ENCODE measurements around the gene GRIPAP1. TPM values are rescaled to one million over a fixed set of nuclear protein-coding genes. Genes with fewer than 3 reads are reported as not detected.

GRIPAP1 gene
- total RNA-seq, 4 donors from 2014 or later = 8.6 to 19.3 (median 10.1) TPM

DNA sequence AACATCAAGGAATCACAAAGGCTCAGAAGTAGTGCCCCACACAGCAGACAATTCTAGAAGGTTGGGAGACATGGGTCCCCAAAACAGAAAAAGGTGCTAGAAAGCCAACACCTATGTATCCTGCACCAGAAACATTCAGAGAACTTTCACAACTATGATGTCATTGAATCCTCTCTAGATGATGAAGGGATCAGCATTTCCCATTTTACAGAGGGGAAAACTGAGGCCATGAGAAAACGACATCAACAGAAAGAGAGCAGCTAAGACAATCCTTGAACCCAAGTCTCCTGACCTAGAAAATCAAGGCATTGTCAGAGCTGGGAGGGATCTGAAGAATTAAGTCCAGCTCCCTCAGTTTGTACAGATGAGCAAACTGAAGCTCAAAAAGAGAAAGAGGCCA lies 33.7 kb downstream of the GRIPAP1 start:
- no peak overlapping the region for H3K27ac ChIP-seq
- no peaks in the 10 kb centered on the region for H3K9me3 ChIP-seq
- H3K4me3 ChIP-seq = no peak overlapping the region
- no peaks in the 10 kb centered on the region for H3K36me3 ChIP-seq
- intact Hi-C loops (cut with DNase I; ENCODE audit: low total_unique reads) (no loop called here), in situ Hi-C loops (cut with MboI; ENCODE audit: low sequenced_read_pairs in 4 of 4) (no loop called here)
- no peak for ATAC-seq
- H3K4me1 ChIP-seq = no peaks in the 10 kb centered on the region
- TF ChIP-seq, protein P1, sequence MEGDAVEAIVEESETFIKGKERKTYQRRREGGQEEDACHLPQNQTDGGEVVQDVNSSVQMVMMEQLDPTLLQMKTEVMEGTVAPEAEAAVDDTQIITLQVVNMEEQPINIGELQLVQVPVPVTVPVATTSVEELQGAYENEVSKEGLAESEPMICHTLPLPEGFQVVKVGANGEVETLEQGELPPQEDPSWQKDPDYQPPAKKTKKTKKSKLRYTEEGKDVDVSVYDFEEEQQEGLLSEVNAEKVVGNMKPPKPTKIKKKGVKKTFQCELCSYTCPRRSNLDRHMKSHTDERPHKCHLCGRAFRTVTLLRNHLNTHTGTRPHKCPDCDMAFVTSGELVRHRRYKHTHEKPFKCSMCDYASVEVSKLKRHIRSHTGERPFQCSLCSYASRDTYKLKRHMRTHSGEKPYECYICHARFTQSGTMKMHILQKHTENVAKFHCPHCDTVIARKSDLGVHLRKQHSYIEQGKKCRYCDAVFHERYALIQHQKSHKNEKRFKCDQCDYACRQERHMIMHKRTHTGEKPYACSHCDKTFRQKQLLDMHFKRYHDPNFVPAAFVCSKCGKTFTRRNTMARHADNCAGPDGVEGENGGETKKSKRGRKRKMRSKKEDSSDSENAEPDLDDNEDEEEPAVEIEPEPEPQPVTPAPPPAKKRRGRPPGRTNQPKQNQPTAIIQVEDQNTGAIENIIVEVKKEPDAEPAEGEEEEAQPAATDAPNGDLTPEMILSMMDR (IDR thresholded peaks at IDR 0.05 in 4 of 5, conservative IDR thresholded peaks at IDR 0.05 in 1 of 5) = no peak
- TF ChIP-seq POLR2A (IDR thresholded peaks at IDR 0.05) = no peak
- H3K27me3 ChIP-seq = no peaks in the 10 kb centered on the region
- DNase-seq = no peak

DNA sequence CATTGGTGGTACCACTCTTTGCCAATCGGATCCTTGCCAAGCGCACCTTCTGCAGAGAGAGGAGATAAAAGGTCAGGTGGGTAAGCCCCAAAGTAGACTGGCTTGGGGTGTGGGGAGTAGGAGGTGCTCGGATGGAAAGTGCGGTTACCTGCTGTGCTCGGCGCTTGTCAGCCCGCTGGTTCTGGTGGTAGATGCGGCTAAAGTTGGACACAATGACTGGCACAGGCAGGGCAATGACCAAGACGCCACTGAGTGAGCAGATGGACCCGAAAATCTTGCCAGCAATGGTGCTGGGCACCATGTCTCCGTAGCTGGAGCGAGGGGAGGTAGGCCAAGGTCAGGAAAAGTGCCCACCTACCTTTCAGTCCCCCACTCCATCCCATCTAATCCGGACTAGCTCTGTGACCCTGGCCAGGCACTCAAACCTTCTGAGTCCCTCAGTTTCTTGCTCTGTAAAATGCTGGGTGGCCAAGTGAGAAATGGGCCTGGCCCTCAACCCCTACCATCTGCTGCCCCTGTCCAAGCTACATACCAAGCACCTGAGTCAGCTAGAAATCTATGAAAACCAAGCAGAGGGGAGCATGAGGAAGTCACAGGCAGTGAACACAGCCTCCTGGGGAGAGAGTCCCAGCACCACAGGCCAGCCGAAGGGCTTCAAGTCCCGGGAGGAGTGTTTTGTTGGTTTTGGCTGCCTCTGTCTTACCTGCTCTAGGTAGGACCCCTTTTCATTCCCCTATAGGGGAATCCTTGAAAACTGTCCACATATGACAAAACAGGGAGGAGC lies 35.1 kb downstream of the GRIPAP1 start:
- no peaks in the 10 kb centered on the region for H3K27me3 ChIP-seq
- no peaks in the 10 kb centered on the region for H3K9me3 ChIP-seq
- no peak overlapping the region for H3K27ac ChIP-seq
- H3K4me3 ChIP-seq = no peak overlapping the region
- H3K36me3 ChIP-seq = no peaks in the 10 kb centered on the region
- TF ChIP-seq, protein P1 (IDR thresholded peaks at IDR 0.05 in 4 of 5, conservative IDR thresholded peaks at IDR 0.05 in 1 of 5) = no peak
- no peak for TF ChIP-seq POLR2A (IDR thresholded peaks at IDR 0.05)
- DNase-seq (no peak), ATAC-seq (no peak)
- no peaks in the 10 kb centered on the region for H3K4me1 ChIP-seq
- intact Hi-C loops (cut with DNase I; ENCODE audit: low total_unique reads) = no loop called here
- in situ Hi-C loops (cut with MboI; ENCODE audit: low sequenced_read_pairs in 4 of 4) = no loop called here

DNA sequence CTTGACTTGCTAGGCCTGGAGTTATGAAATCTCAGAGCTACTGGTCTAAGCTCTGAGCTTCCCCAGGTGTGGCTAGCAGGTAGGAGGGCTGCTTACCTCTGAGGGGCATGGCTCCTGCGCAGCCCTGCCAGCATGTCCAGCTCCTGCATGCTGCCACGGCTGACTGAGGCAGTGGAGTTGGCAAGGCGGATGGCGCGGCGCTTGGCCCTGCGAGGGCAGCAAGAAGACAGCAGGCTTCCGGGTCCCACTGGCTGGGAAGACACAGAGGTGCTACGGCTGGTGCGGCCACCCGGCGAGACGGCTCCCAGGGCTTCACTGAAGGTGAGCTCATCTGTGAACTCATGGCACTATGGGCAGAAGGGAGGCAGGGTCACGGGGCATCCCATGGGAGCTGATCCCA lies 36.1 kb downstream of the GRIPAP1 start:
- in situ Hi-C loops (cut with MboI; ENCODE audit: low sequenced_read_pairs in 4 of 4) = no loop called here
- no peak overlapping the region for H3K4me3 ChIP-seq
- intact Hi-C loops (cut with DNase I; ENCODE audit: low total_unique reads) = no loop called here
- ATAC-seq = no peak
- H3K27me3 ChIP-seq = no peaks in the 10 kb centered on the region
- no peak for DNase-seq
- TF ChIP-seq POLR2A (IDR thresholded peaks at IDR 0.05) = no peak
- TF ChIP-seq, protein P1 (IDR thresholded peaks at IDR 0.05 in 4 of 5, conservative IDR thresholded peaks at IDR 0.05 in 1 of 5) = no peak
- no peaks in the 10 kb centered on the region for H3K9me3 ChIP-seq
- no peak overlapping the region for H3K27ac ChIP-seq
- H3K4me1 ChIP-seq = no peaks in the 10 kb centered on the region
- no peaks in the 10 kb centered on the region for H3K36me3 ChIP-seq

DNA sequence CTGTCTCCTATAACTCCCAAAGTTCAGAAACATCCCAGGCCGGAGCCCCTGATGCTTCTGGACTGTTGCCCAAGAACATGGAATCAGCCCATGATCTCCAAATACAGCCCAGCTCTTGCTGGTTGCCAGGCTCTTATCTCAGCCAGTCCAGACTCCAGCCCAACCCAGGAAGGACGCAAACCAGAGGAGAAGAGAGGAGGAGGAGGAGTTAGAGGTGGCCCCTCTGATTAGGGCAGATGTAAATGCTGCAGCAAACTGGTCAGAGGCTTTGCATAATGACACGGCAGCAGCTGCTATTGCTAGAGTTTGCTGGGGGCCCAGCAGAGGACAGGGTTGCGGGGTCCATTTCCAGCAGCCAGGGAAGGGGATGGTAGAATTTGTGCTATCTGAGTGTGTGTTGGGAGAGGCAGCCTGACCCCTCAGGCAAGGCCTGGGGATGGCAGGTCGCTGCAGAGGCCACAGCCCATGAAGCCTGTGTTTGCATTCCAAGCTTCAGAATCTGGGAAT lies 40.4 kb downstream of the GRIPAP1 start:
- H3K27me3 ChIP-seq = no peaks in the 10 kb centered on the region
- DNase-seq (peak in 1 of 2 donors; percentile 14), ATAC-seq (no peak)
- H3K36me3 ChIP-seq = no peaks in the 10 kb centered on the region
- peaks cover 0 to under 1% of the 10 kb centered on the region in 2 donors for H3K4me1 ChIP-seq
- intact Hi-C loops (cut with DNase I; ENCODE audit: low total_unique reads) = no loop called here
- H3K27ac ChIP-seq = no peak overlapping the region
- H3K4me3 ChIP-seq = no peak overlapping the region
- H3K9me3 ChIP-seq = no peaks in the 10 kb centered on the region
- in situ Hi-C loops (cut with MboI; ENCODE audit: low sequenced_read_pairs in 4 of 4) = loop anchor here in 1 of 4 donors (5.0 kb wide), 1 partner anchor 81 kb away; the partner anchor contains the start of gene TFE3
- TF ChIP-seq, protein P1 (IDR thresholded peaks at IDR 0.05 in 4 of 5, conservative IDR thresholded peaks at IDR 0.05 in 1 of 5) = no peak
- no peak for TF ChIP-seq POLR2A (IDR thresholded peaks at IDR 0.05)
